H1 (cell line): ENCODE measurements around the gene RNF26. TPM values are rescaled to one million over a fixed set of nuclear protein-coding genes. Genes with fewer than 3 reads are reported as not detected.

ENCODE experiments used
- ASH2L ChIP-seq: fragments of 200-600, 300-600 bp; sonication (generic); IDR thresholded peaks from one replicate; pipeline ENCODE4 v1.7.1; 2017; ENCODE audit warnings: low read length
- BCL11A ChIP-seq, 2 experiments: IDR thresholded peaks; one replicate each; pipeline ENCODE4 v1.6.1; 2011; ENCODE audit warnings: low read depth in 2 of 2, low read length in 2 of 2, mild to moderate bottlenecking in 2 of 2
- KDM5A ChIP-seq: fragments of 200-600 bp; IDR thresholded peaks from 2 replicates; pipeline ENCODE4 v1.7.1; 2012; ENCODE audit warnings: mild to moderate bottlenecking, low read length, inconsistent platforms, mixed read lengths
- NANOG ChIP-seq: IDR thresholded peaks from 2 replicates; pipeline ENCODE4 v1.6.1; 2011; ENCODE audit warnings: low read length, low read depth, mild to moderate bottlenecking, inconsistent platforms; ENCODE audit not compliant: insufficient read depth, poor library complexity, severe bottlenecking
- RAD21 ChIP-seq, 2 experiments: IDR thresholded peaks in 1 of 2; conservative IDR thresholded peaks in 1 of 2; 2 replicates each; pipeline ENCODE4 v1.6.1; 2011; ENCODE audit warnings: low read depth in 2 of 2, low read length in 2 of 2, improper control_type of control experiment in 1 of 2, inconsistent platforms in 1 of 2, mild to moderate bottlenecking in 1 of 2, moderate library complexity in 1 of 2
- SUZ12 ChIP-seq: fragments of 200-600 bp; sonication (generic); IDR thresholded peaks from 2 replicates; pipeline ENCODE4 v1.6.1; 2012; ENCODE audit warnings: mild to moderate bottlenecking, inconsistent platforms, low read length, moderate library complexity, mixed read lengths
- polyA plus RNA-seq, 7 experiments: library from polyadenylated mRNA; depleted of rRNA in 3 of 7; stranded (reverse) in 5 of 7; unstranded in 2 of 7; fragments of >200 nt in 5 of 7; fragments of 200-250 nt in 2 of 7; gene quantifications; 1 replicate in 5 of 7; 2 replicates in 1 of 7; 4 replicates in 1 of 7; pipeline versions ENCODE4 v1.2.1 to v1.2.3, GENCODE V29; 2011 to 2013; ENCODE audit warnings: missing spikeins in 2 of 7, mixed read lengths in 2 of 7
- total RNA-seq: library from RNA; stranded (reverse); fragmentation: NEBNext Ultra II Directional; extraction: Animal tissue kit (Norgen Biotek cat#: 25700); gene quantifications from 2 replicates; pipeline ENCODE4 v1.2.1, GENCODE V29; 2021
- TF ChIP-seq, protein P1 (sequence below): fragments of 300-600 bp; sonication (generic); IDR thresholded peaks from 2 replicates; pipeline ENCODE4 v1.7.1; 2012; ENCODE audit warnings: low read length, moderate library complexity, mild to moderate bottlenecking, inconsistent platforms; ENCODE audit not compliant: insufficient replicate concordance

The RNF26 gene
- total and polyA plus RNA-seq, 2 of the 8 experiments (the other 6 are each of a cell fraction or from before 2014, with no cell fraction given) = 82.7 to 84.0 TPM

DNA sequence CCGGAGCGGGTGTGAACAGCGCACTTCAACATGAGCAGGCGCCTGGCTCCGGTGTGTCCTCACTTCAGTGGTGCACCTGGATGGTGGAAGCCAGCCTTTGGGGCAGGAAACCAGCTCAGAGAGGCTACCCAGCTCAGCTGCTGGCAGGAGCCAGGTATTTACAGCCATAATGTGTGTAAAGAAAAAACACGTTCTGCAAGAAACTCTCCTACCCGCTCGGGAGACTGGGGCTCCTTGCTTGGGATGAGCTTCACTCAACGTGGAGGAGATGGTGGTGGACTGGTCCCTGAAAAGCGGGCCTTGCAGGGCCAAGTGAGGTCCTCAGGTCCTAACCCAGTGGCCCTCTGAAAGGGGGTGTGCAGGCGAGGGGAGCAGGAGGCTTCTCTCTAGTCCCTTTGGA, 24.9 kb upstream of the RNF26 start (continued):
- TF ChIP-seq, protein P1, sequence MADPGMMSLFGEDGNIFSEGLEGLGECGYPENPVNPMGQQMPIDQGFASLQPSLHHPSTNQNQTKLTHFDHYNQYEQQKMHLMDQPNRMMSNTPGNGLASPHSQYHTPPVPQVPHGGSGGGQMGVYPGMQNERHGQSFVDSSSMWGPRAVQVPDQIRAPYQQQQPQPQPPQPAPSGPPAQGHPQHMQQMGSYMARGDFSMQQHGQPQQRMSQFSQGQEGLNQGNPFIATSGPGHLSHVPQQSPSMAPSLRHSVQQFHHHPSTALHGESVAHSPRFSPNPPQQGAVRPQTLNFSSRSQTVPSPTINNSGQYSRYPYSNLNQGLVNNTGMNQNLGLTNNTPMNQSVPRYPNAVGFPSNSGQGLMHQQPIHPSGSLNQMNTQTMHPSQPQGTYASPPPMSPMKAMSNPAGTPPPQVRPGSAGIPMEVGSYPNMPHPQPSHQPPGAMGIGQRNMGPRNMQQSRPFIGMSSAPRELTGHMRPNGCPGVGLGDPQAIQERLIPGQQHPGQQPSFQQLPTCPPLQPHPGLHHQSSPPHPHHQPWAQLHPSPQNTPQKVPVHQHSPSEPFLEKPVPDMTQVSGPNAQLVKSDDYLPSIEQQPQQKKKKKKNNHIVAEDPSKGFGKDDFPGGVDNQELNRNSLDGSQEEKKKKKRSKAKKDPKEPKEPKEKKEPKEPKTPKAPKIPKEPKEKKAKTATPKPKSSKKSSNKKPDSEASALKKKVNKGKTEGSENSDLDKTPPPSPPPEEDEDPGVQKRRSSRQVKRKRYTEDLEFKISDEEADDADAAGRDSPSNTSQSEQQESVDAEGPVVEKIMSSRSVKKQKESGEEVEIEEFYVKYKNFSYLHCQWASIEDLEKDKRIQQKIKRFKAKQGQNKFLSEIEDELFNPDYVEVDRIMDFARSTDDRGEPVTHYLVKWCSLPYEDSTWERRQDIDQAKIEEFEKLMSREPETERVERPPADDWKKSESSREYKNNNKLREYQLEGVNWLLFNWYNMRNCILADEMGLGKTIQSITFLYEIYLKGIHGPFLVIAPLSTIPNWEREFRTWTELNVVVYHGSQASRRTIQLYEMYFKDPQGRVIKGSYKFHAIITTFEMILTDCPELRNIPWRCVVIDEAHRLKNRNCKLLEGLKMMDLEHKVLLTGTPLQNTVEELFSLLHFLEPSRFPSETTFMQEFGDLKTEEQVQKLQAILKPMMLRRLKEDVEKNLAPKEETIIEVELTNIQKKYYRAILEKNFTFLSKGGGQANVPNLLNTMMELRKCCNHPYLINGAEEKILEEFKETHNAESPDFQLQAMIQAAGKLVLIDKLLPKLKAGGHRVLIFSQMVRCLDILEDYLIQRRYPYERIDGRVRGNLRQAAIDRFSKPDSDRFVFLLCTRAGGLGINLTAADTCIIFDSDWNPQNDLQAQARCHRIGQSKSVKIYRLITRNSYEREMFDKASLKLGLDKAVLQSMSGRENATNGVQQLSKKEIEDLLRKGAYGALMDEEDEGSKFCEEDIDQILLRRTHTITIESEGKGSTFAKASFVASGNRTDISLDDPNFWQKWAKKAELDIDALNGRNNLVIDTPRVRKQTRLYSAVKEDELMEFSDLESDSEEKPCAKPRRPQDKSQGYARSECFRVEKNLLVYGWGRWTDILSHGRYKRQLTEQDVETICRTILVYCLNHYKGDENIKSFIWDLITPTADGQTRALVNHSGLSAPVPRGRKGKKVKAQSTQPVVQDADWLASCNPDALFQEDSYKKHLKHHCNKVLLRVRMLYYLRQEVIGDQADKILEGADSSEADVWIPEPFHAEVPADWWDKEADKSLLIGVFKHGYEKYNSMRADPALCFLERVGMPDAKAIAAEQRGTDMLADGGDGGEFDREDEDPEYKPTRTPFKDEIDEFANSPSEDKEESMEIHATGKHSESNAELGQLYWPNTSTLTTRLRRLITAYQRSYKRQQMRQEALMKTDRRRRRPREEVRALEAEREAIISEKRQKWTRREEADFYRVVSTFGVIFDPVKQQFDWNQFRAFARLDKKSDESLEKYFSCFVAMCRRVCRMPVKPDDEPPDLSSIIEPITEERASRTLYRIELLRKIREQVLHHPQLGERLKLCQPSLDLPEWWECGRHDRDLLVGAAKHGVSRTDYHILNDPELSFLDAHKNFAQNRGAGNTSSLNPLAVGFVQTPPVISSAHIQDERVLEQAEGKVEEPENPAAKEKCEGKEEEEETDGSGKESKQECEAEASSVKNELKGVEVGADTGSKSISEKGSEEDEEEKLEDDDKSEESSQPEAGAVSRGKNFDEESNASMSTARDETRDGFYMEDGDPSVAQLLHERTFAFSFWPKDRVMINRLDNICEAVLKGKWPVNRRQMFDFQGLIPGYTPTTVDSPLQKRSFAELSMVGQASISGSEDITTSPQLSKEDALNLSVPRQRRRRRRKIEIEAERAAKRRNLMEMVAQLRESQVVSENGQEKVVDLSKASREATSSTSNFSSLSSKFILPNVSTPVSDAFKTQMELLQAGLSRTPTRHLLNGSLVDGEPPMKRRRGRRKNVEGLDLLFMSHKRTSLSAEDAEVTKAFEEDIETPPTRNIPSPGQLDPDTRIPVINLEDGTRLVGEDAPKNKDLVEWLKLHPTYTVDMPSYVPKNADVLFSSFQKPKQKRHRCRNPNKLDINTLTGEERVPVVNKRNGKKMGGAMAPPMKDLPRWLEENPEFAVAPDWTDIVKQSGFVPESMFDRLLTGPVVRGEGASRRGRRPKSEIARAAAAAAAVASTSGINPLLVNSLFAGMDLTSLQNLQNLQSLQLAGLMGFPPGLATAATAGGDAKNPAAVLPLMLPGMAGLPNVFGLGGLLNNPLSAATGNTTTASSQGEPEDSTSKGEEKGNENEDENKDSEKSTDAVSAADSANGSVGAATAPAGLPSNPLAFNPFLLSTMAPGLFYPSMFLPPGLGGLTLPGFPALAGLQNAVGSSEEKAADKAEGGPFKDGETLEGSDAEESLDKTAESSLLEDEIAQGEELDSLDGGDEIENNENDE = no peak
- TF ChIP-seq KDM5A (no peak), ASH2L (no peak), SUZ12 (no peak), NANOG (no peak), BCL11A (IDR thresholded peaks at IDR 0.05; ENCODE audit: low read depth in 2 of 2, low read length in 2 of 2) (no peak), RAD21 (IDR thresholded peaks at IDR 0.05 in 1 of 2, conservative IDR thresholded peaks at IDR 0.05 in 1 of 2; ENCODE audit: low read depth in 2 of 2, low read length in 2 of 2) (no peak)
